Thoracic aorta (tissue), 2 donors: Measurements from ENCODE around the gene ZFYVE28. TPM values are rescaled to one million over a fixed set of nuclear protein-coding genes. Genes with fewer than 3 reads are reported as not detected.
A peak's percentile ranks its signal among the peaks of the same experiment; 100 is the strongest.

ENCODE experiments used
- ATAC-seq: fragments of 150-250 bp; one replicate; pipeline ENCODE4 v1.8.0; 2017; ENCODE audit warnings: low read depth; ENCODE audit not compliant: insufficient number of reproducible peaks, low FRiP score
- DNase-seq: peaks from one replicate; pipeline ENCODE4 v3.0.0-alpha.2; 2020; ENCODE audit warnings: low spot score
- H3K27ac ChIP-seq, 2 donors: fragments of 200-600 bp; sonication (generic); 1 replicate in 1 of 2; 2 replicates in 1 of 2; pipeline ENCODE4 v1.5.1; 2016; ENCODE audit warnings: mild to moderate bottlenecking in 2 of 2, moderate library complexity in 2 of 2
- H3K27me3 ChIP-seq: fragments of 200-600 bp; sonication (generic); replicated peaks from 2 replicates; pipeline ENCODE4 v1.6.0; 2016; ENCODE audit warnings: mild to moderate bottlenecking; ENCODE audit not compliant: insufficient read depth
- H3K36me3 ChIP-seq: fragments of 200-600 bp; sonication (generic); one replicate; pipeline ENCODE4 v1.5.1; 2016
- H3K4me1 ChIP-seq, 2 donors: fragments of 200-600 bp; sonication (generic); 1 replicate in 1 of 2; 2 replicates in 1 of 2; pipeline versions ENCODE4 v1.5.1 to v1.6.0; 2016; ENCODE audit warnings: low read depth in 2 of 2, mild to moderate bottlenecking in 1 of 2; ENCODE audit not compliant: control insufficient read depth in 1 of 2
- H3K4me3 ChIP-seq: fragments of 200-600 bp; sonication (generic); 2 replicates; pipeline ENCODE4 v1.5.1; 2016; ENCODE audit warnings: mild to moderate bottlenecking
- H3K9me3 ChIP-seq: fragments of 200-600 bp; sonication (generic); 2 replicates; pipeline ENCODE4 v1.5.1; 2016
- CTCF ChIP-seq: fragments of 200-600 bp; sonication (generic); IDR thresholded peaks from one replicate; pipeline ENCODE4 v1.5.1; 2019; ENCODE audit warnings: antibody characterized with exemption
- total RNA-seq, 2 donors: library from RNA; depleted of rRNA; stranded (reverse); fragments of >200 nt; gene quantifications; one replicate each; pipeline versions ENCODE4 v1.1.0 to v1.2.3, GENCODE V29; 2016

The ZFYVE28 gene
- total RNA-seq, 2 donors from 2014 or later, result 11.5 to 20.2 TPM

- Histone ChIP-seq H3K27ac (no peak overlapping the region), H3K27me3 (no peaks in the 10 kb centered on the region), H3K9me3 (no peaks in the 10 kb centered on the region), H3K4me1 (peaks cover 3 to 12% of the 10 kb centered on the region in 2 donors), H3K4me3 (peak overlapping the region; percentile 50), H3K36me3 (no peaks in the 10 kb centered on the region)
- no peak for TF ChIP-seq CTCF
- DNase-seq (no peak), ATAC-seq (no peak)
Observed at GRCh38 chr4:2402048-2402842, 16.2 kb downstream of the ZFYVE28 start.

- DNase-seq (no peak), ATAC-seq (no peak)
- Histone ChIP-seq H3K36me3 (no peaks in the 10 kb centered on the region), H3K9me3 (no peaks in the 10 kb centered on the region), H3K27me3 (no peaks in the 10 kb centered on the region), H3K27ac (no peak overlapping the region), H3K4me3 (peak overlapping the region; percentile 50), H3K4me1 (peaks cover 3 to 12% of the 10 kb centered on the region in 2 donors)
- no peak for TF ChIP-seq CTCF
Observed at GRCh38 chr4:2401610-2401983, 16.8 kb downstream of the ZFYVE28 start.

- Histone ChIP-seq H3K4me1 (peaks cover 3 to 12% of the 10 kb centered on the region in 2 donors), H3K27ac (no peak overlapping the region), H3K36me3 (no peaks in the 10 kb centered on the region), H3K4me3 (no peak overlapping the region), H3K27me3 (no peaks in the 10 kb centered on the region), H3K9me3 (no peaks in the 10 kb centered on the region)
- DNase-seq (no peak), ATAC-seq (no peak)
- no peak for TF ChIP-seq CTCF
Observed at GRCh38 chr4:2400841-2401609, 17.4 kb downstream of the ZFYVE28 start.

- no peak for TF ChIP-seq CTCF
- Histone ChIP-seq H3K27ac (no peak overlapping the region), H3K36me3 (no peaks in the 10 kb centered on the region), H3K9me3 (no peaks in the 10 kb centered on the region), H3K4me3 (no peak overlapping the region), H3K4me1 (peaks cover 3 to 12% of the 10 kb centered on the region in 2 donors), H3K27me3 (no peaks in the 10 kb centered on the region)
- ATAC-seq, result no peak
- DNase-seq, result no peak
Observed at GRCh38 chr4:2399631-2400190, 18.7 kb downstream of the ZFYVE28 start.

GRCh38 chr4:2399216-2399615, 19.2 kb downstream of the ZFYVE28 start:
- no peak for ATAC-seq
- Histone ChIP-seq H3K4me3 (no peak overlapping the region), H3K27me3 (no peaks in the 10 kb centered on the region), H3K9me3 (no peaks in the 10 kb centered on the region), H3K36me3 (no peaks in the 10 kb centered on the region), H3K27ac (no peak overlapping the region), H3K4me1 (peaks cover 3 to 12% of the 10 kb centered on the region in 2 donors)
- TF ChIP-seq CTCF, result no peak
- no peak for DNase-seq
